HL-60 (cell line): ENCODE measurements around the gene CD44.

ENCODE experiments used
- DNase-seq, 2 experiments: peaks; one replicate each; pipeline ENCODE4 v3.0.0-alpha.2; 2010 to 2020; ENCODE audit warnings: low read depth in 1 of 2, low spot score in 1 of 2
- H3K27ac ChIP-seq: fragments of 250-450 bp; sonication (Bioruptor Pico); replicated peaks from 2 replicates; pipeline ENCODE4 v1.5.1; 2020; ENCODE audit warnings: mild to moderate bottlenecking, moderate library complexity
- H3K27me3 ChIP-seq: fragments of 250-450 bp; sonication (Bioruptor Pico); 2 replicates; pipeline ENCODE4 v1.5.1; 2021; ENCODE audit warnings: mild to moderate bottlenecking, moderate library complexity; ENCODE audit not compliant: insufficient read depth, poor library complexity, severe bottlenecking
- H3K4me3 ChIP-seq: replicated peaks from 2 replicates; pipeline ENCODE4 v1.5.1; 2011; ENCODE audit warnings: mild to moderate bottlenecking, control low read depth, low read length; ENCODE audit not compliant: insufficient read depth
- CTCF ChIP-seq: IDR thresholded peaks from one replicate; pipeline ENCODE4 v1.5.1; 2011; ENCODE audit warnings: low read length, control low read depth, inconsistent platforms; ENCODE audit not compliant: insufficient read depth
- GABPA ChIP-seq: IDR thresholded peaks from 2 replicates; pipeline ENCODE4 v1.6.1; 2012; ENCODE audit warnings: low read depth
- POLR2AphosphoS5 ChIP-seq: IDR thresholded peaks from 2 replicates; pipeline ENCODE4 v1.6.1; 2012; ENCODE audit warnings: low read depth
- REST ChIP-seq: IDR thresholded peaks from 2 replicates; pipeline ENCODE4 v1.6.1; 2012; ENCODE audit warnings: low read depth; ENCODE audit not compliant: insufficient replicate concordance
- SPI1 ChIP-seq: IDR thresholded peaks from 2 replicates; pipeline ENCODE4 v1.6.1; 2012; ENCODE audit warnings: low read depth, mild to moderate bottlenecking, borderline replicate concordance

Gene CD44

GRCh38 chr11:35204614-35205013, 65.6 kb downstream of the CD44 start:
- H3K27me3 ChIP-seq: no peaks in the 10 kb centered on the region
- H3K27ac ChIP-seq: no peak overlapping the region
- DNase-seq: no peak
- no peak for TF ChIP-seq POLR2AphosphoS5
- no peak for TF ChIP-seq CTCF
- H3K4me3 ChIP-seq: no peak overlapping the region

- TF ChIP-seq GABPA (no peak), POLR2AphosphoS5 (no peak), SPI1 (no peak), CTCF (no peak), REST (no peak)
- Histone ChIP-seq H3K27ac (no peak overlapping the region), H3K4me3 (no peak overlapping the region), H3K27me3 (no peaks in the 10 kb centered on the region)
- DNase-seq: no peak
These were observed 67.6 kb downstream of the CD44 start for GRCh38 chr11:35206616-35207015.

DNA sequence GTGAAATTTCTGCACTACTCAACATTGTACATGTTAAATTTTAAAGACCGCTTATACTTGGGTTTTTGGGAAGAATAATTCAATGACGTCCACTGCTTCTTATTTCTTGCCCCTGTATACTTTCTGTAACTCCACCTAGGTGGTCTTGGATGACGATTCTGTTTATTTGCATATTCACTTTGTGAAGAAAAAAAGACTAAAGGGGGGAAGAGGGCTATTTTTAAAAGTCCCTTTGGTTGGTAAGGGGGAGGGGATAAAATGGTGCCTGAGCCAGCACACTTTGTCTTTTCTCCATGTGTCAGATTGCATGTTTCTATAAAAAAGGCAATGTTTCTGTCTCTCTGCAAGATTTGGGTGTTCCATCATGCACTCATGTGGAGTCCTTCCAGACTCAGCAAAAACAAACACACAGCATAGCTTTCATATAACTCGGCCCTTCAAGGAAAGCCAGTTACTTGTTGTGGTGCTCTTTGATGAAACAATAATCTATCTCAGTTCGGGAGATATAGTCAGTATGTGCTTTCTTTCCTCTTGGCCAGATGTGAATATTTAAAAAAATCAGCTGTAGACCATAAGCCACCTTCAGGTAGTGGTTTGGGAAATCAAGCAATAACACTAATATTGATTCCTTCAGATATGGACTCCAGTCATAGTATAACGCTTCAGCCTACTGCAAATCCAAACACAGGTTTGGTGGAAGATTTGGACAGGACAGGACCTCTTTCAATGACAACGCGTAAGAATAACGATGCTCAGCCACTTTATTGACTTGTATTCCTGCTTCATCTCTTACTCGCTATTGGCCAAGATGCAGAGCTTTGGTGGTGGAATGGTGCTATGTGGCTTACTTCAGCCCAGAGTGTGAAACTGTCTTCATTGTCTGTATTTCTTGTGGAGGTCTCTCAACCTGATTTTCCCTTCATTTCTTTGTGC, 68.8 kb downstream of the CD44 start:
- Histone ChIP-seq H3K27me3 (no peaks in the 10 kb centered on the region), H3K27ac (no peak overlapping the region), H3K4me3 (no peak overlapping the region)
- TF ChIP-seq POLR2AphosphoS5 (no peak), REST (no peak), CTCF (no peak), SPI1 (no peak), GABPA (no peak)
- DNase-seq: no peak

- TF ChIP-seq REST (no peak), CTCF (no peak), GABPA (no peak), SPI1 (no peak), POLR2AphosphoS5 (no peak)
- Histone ChIP-seq H3K27me3 (no peaks in the 10 kb centered on the region), H3K27ac (no peak overlapping the region), H3K4me3 (no peak overlapping the region)
- no peak for DNase-seq
These were observed 69.8 kb downstream of the CD44 start for GRCh38 chr11:35208795-35209194.
